ENCODE results near the gene ZBTB16. TPM values are rescaled to one million over a fixed set of nuclear protein-coding genes. Genes with fewer than 3 reads are reported as not detected.
A peak's percentile ranks its signal among the peaks of the same experiment; 100 is the strongest.

ZBTB16 gene
- total RNA-seq, 1 experiment from 2014 or later = not detected

GRCh38 chr11:114259551-114259983 is 200.1 kb downstream of the ZBTB16 start:
- no peak for DNase-seq
- H3K27me3 ChIP-seq (ENCODE audit: control insufficient read depth, insufficient read depth, low read length) = no peaks in the 10 kb centered on the region; the same call in 1 of the 2 replicates
- no peaks in the 10 kb centered on the region for H3K36me3 ChIP-seq (replicated peaks; ENCODE audit: control insufficient read depth, insufficient read depth, low read length)
- H3K4me3 ChIP-seq (ENCODE audit: insufficient read depth, low read depth, low read length) = no peak overlapping the region

GRCh38 chr11:114260077-114260476 is 200.6 kb downstream of the ZBTB16 start:
- Histone ChIP-seq H3K36me3 (replicated peaks; ENCODE audit: control insufficient read depth, insufficient read depth, low read length) (no peaks in the 10 kb centered on the region), H3K27me3 (ENCODE audit: control insufficient read depth, insufficient read depth, low read length) (no peaks in the 10 kb centered on the region; the same call in 1 of the 2 replicates), H3K4me3 (ENCODE audit: insufficient read depth, low read depth, low read length) (no peak overlapping the region)

GRCh38 chr11:114260483-114260882 is 201.0 kb downstream of the ZBTB16 start:
- Histone ChIP-seq H3K4me3 (ENCODE audit: insufficient read depth, low read depth, low read length) (no peak overlapping the region), H3K36me3 (replicated peaks; ENCODE audit: control insufficient read depth, insufficient read depth, low read length) (no peaks in the 10 kb centered on the region), H3K27me3 (ENCODE audit: control insufficient read depth, insufficient read depth, low read length) (no peaks in the 10 kb centered on the region; the same call in 1 of the 2 replicates)
- no peak for DNase-seq

More at GRCh38 chr11:114260077-114260476, 200.6 kb downstream of the ZBTB16 start:
- DNase-seq = no peak

- Histone ChIP-seq H3K4me3 (ENCODE audit: insufficient read depth, low read depth, low read length) (no peak overlapping the region), H3K36me3 (replicated peaks; ENCODE audit: control insufficient read depth, insufficient read depth, low read length) (no peaks in the 10 kb centered on the region), H3K27me3 (ENCODE audit: control insufficient read depth, insufficient read depth, low read length) (no peaks in the 10 kb centered on the region)
- no peak for DNase-seq
Observed at GRCh38 chr11:114261791-114262190, 202.3 kb downstream of the ZBTB16 start.

GRCh38 chr11:114262681-114263512 is 203.4 kb downstream of the ZBTB16 start:
- H3K4me3 ChIP-seq (ENCODE audit: insufficient read depth, low read depth, low read length) = no peak overlapping the region

GRCh38 chr11:114263513-114264170 is 204.1 kb downstream of the ZBTB16 start:
- Histone ChIP-seq H3K4me3 (ENCODE audit: insufficient read depth, low read depth, low read length) (no peak overlapping the region), H3K36me3 (replicated peaks; ENCODE audit: control insufficient read depth, insufficient read depth, low read length) (no peaks in the 10 kb centered on the region), H3K27me3 (ENCODE audit: control insufficient read depth, insufficient read depth, low read length) (no peaks in the 10 kb centered on the region)
- no peak for DNase-seq

More at GRCh38 chr11:114262681-114263512, 203.4 kb downstream of the ZBTB16 start:
- DNase-seq = peak; percentile 75
- Histone ChIP-seq H3K27me3 (ENCODE audit: control insufficient read depth, insufficient read depth, low read length) (no peaks in the 10 kb centered on the region), H3K36me3 (replicated peaks; ENCODE audit: control insufficient read depth, insufficient read depth, low read length) (no peaks in the 10 kb centered on the region)

GRCh38 chr11:114264381-114264780 is 204.9 kb downstream of the ZBTB16 start:
- H3K36me3 ChIP-seq (replicated peaks; ENCODE audit: control insufficient read depth, insufficient read depth, low read length) = no peaks in the 10 kb centered on the region
- no peaks in the 10 kb centered on the region for H3K27me3 ChIP-seq (ENCODE audit: control insufficient read depth, insufficient read depth, low read length)
- H3K4me3 ChIP-seq (ENCODE audit: insufficient read depth, low read depth, low read length) = no peak overlapping the region
- DNase-seq = no peak

- no peak for DNase-seq
- no peak overlapping the region for H3K4me3 ChIP-seq (ENCODE audit: insufficient read depth, low read depth, low read length)
- no peaks in the 10 kb centered on the region for H3K36me3 ChIP-seq (replicated peaks; ENCODE audit: control insufficient read depth, insufficient read depth, low read length)
- H3K27me3 ChIP-seq (ENCODE audit: control insufficient read depth, insufficient read depth, low read length) = no peaks in the 10 kb centered on the region
Observed at GRCh38 chr11:114265122-114265878, 205.8 kb downstream of the ZBTB16 start.

GRCh38 chr11:114269498-114269897 is 210.0 kb downstream of the ZBTB16 start:
- H3K4me3 ChIP-seq (ENCODE audit: insufficient read depth, low read depth, low read length) = no peak overlapping the region

GRCh38 chr11:114270531-114271270 is 211.2 kb downstream of the ZBTB16 start:
- DNase-seq = no peak

More at GRCh38 chr11:114269498-114269897, 210.0 kb downstream of the ZBTB16 start:
- no peak for DNase-seq
- H3K27me3 ChIP-seq (ENCODE audit: control insufficient read depth, insufficient read depth, low read length) = no peaks in the 10 kb centered on the region; the same call in 1 of the 2 replicates
- H3K36me3 ChIP-seq (replicated peaks; ENCODE audit: control insufficient read depth, insufficient read depth, low read length) = no peaks in the 10 kb centered on the region

GRCh38 chr11:114271316-114271715 is 211.8 kb downstream of the ZBTB16 start:
- no peak for DNase-seq
- Histone ChIP-seq H3K27me3 (ENCODE audit: control insufficient read depth, insufficient read depth, low read length) (no peaks in the 10 kb centered on the region; the same call in 1 of the 2 replicates), H3K4me3 (ENCODE audit: insufficient read depth, low read depth, low read length) (no peak overlapping the region), H3K36me3 (replicated peaks; ENCODE audit: control insufficient read depth, insufficient read depth, low read length) (no peaks in the 10 kb centered on the region)

More at GRCh38 chr11:114270531-114271270, 211.2 kb downstream of the ZBTB16 start:
- no peaks in the 10 kb centered on the region for H3K36me3 ChIP-seq (replicated peaks; ENCODE audit: control insufficient read depth, insufficient read depth, low read length)
- no peaks in the 10 kb centered on the region; the same call in 1 of the 2 replicates for H3K27me3 ChIP-seq (ENCODE audit: control insufficient read depth, insufficient read depth, low read length)
- no peak overlapping the region for H3K4me3 ChIP-seq (ENCODE audit: insufficient read depth, low read depth, low read length)

GRCh38 chr11:114272311-114272710 is 212.8 kb downstream of the ZBTB16 start:
- H3K27me3 ChIP-seq (ENCODE audit: control insufficient read depth, insufficient read depth, low read length) = no peaks in the 10 kb centered on the region; the same call in 1 of the 2 replicates
- no peak for DNase-seq
- no peaks in the 10 kb centered on the region for H3K36me3 ChIP-seq (replicated peaks; ENCODE audit: control insufficient read depth, insufficient read depth, low read length)
- no peak overlapping the region for H3K4me3 ChIP-seq (ENCODE audit: insufficient read depth, low read depth, low read length)

GRCh38 chr11:114273071-114273470 is 213.6 kb downstream of the ZBTB16 start:
- Histone ChIP-seq H3K36me3 (replicated peaks; ENCODE audit: control insufficient read depth, insufficient read depth, low read length) (no peaks in the 10 kb centered on the region), H3K27me3 (ENCODE audit: control insufficient read depth, insufficient read depth, low read length) (no peaks in the 10 kb centered on the region; the same call in 1 of the 2 replicates), H3K4me3 (ENCODE audit: insufficient read depth, low read depth, low read length) (no peak overlapping the region)
- no peak for DNase-seq
